Vagina (tissue), 2 donors: Measurements from ENCODE around the gene PDCL3.

Experiments
- CTCF ChIP-seq, 3 experiments: fragments of 450-650 bp in 2 of 3; fragments of 200-600 bp in 1 of 3; sonication (generic) in 1 of 3; IDR thresholded peaks; one replicate each; pipeline ENCODE4 v1.5.1; 2017 to 2019; ENCODE audit warnings: antibody characterized with exemption in 3 of 3, mild to moderate bottlenecking in 2 of 3, moderate library complexity in 2 of 3
- POLR2A ChIP-seq, 2 donors: fragments of 450-650 bp; IDR thresholded peaks; one replicate each; pipeline ENCODE4 v1.6.1; 2017; ENCODE audit warnings: antibody characterized with exemption in 2 of 2, mild to moderate bottlenecking in 2 of 2, moderate library complexity in 2 of 2
- POLR2AphosphoS5 ChIP-seq, 2 donors: sonication (generic); formaldehyde crosslinking; IDR thresholded peaks; one replicate each; pipeline ENCODE4 v1.9.0; 2017; ENCODE audit warnings: antibody characterized with exemption in 2 of 2, mild to moderate bottlenecking in 2 of 2, low read depth in 1 of 2; ENCODE audit not compliant: insufficient read depth in 1 of 2

GRCh38 chr2:100518801-100519200 is 44.0 kb upstream of the PDCL3 start:
- TF ChIP-seq CTCF (IDR thresholded peaks at IDR 0.05): no peak
- no peak for TF ChIP-seq POLR2AphosphoS5 (IDR thresholded peaks at IDR 0.05; ENCODE audit: insufficient read depth in 1 of 2, low read depth in 1 of 2)
- TF ChIP-seq POLR2A (IDR thresholded peaks at IDR 0.05): no peak
